ENCODE data around the gene SLC35F3.

Gene SLC35F3

DNA sequence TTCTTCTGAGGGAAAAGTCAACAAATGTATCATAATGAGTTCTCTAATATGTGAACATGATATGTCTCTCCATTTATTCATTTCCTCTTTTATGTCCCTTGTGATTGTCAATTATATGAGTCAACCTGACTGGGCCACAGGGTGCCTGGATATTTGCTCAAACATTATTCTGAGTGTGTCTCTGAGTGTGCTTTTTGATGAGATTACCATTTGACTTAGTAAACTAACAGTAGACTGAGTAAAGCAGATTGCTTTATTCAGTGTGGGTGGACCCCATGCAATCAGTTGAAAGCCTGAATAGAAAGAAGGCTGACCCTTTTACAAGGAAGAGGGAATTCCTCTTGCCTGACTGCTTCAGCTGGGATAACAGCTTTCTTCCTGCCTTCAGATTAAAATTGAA is 142.6 kb downstream of the SLC35F3 start:
- DNase-seq, result no peak

DNA sequence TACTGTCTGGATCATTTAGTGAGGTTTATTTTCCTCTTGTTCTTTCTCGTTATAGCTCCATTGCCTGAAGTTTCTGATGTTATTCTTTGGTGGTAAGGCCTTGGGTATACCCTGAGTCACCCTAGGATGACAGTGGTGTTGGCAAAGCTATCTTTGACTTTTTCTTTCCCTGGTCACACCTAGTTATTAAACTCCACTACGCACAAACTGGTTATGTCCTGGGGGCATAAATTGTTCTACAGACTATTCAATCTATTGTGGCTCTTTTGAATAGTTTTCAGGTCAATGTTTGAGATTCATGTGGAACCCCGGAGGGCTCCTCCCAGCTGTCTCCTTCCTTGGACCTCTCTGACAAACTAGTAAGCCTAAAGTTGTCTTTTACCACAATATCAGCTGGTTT is 157.7 kb downstream of the SLC35F3 start:
- no peak for DNase-seq

DNA sequence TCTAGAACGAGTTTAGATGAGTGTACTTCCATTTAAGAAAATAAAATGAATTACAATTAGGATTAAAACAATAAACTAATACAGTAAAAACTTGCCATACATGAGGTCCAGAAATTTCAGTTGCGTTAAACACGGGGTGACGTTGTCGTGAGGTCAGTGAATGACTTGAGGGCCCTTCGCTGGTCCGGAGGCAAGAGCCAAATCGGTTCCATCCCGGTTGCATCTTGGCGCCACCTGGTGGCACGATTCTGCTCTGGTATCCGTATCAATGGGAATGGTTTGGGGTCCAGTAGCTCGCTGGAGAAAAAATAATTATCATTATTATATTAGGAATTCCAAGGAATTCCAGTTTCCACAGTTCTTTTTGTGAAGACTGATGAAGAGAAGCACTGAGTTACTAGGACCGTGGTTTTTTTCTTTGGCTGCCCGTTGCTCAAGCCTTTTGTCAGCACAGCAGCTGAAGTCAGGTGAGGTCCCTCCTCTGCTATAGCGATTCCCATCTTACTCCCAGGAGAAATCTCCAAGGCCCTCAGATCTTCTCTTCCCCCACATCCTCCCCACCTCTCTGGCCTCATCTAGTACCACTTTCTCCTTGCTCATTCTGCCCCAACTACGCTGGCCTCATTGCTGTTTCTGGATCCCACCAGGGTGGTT is 161.4 kb downstream of the SLC35F3 start:
- peak; percentile 43 for DNase-seq

DNA sequence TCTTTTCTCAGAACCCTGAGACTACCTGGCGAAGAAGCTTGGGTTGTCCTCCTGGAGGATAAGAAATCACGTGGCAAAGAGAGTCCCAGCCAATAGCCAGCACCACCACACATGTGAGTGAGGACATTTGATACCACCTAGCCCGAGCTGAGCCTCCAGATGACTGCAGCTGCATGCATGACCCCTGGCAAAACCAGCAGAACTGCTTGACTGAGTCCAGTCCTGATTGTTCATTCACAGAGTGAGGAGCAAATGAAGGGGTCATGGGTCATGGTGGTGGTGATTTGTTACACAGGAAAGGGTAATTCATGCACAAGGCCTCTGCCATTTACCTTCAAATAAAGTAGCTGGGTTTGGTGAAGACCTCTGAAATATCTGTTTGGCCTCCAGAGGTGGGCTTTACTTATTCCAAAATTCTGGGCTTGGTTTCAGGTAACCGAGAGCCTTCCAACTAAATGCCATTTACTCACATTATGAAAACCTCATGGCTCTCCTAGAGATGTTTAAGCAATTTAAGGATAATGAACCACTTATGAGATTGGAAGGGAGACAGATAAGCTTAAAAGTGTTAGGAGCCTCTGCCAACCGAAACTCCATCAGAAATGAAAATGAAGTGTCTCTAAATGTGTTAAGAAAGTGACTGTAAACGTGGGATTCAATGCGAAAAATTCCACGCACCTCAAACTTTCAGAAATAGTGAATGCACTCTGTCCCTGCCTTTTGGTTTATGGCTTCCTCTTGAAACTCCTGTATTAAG is 163.3 kb downstream of the SLC35F3 start:
- DNase-seq, result no peak

DNA sequence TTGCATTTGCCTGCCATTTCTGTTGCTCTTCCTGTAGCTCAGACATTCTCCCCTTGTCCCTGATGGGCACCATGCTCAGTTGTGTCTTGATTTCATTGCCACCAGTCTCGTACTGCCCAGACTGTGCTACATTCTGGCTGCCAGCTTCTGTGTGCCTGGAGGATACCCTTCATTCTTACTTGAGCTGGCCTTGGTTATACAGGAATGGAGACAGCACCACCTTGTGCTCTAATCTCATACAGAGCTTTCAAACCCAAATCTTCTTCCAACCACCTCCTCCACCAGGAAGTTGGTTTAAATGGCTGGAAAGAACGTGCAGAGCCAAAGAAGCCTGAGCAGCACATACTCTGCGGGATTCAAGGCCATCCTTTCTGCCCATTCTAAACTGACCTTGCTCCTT is 165.3 kb downstream of the SLC35F3 start:
- no peak for DNase-seq

DNA sequence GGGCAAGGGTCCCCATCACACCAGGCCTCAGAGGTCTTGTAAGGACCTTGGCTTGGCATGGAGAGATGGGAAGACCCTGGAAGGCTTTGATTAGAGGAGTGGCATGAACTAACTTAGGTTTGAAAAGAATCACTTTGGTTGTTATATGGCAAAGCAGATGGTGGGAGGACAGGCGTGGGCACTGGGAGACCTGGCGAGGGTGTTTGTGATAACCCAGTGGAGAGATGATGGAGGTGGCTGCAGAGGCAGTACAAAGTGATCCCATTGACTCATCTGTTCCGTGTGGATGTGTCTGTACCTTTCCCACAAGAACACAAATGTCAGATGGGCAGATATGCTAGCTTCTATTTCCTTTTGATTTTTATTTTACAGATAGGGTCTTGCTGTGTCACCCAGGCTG is 168.3 kb downstream of the SLC35F3 start:
- no peak for DNase-seq

DNA sequence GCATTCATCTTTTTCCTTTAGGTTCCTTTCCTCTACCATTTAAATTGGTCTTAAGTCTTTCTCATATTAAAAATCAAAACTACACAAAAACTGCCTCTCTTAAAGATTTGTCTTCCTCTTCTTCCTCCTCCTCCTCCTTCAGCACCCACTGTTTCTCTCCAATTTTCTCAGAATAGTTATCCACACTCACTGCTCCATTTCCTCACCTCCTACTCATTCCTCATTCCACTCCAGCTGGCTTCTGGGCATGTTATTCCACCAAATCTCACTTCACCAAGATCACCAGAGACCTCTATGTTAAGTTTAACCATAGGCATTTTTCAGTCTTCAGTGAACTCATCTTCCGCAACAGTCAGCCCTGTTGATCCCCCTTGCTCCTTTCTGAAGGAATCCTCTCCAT is 173.7 kb downstream of the SLC35F3 start:
- no peak for DNase-seq

DNA sequence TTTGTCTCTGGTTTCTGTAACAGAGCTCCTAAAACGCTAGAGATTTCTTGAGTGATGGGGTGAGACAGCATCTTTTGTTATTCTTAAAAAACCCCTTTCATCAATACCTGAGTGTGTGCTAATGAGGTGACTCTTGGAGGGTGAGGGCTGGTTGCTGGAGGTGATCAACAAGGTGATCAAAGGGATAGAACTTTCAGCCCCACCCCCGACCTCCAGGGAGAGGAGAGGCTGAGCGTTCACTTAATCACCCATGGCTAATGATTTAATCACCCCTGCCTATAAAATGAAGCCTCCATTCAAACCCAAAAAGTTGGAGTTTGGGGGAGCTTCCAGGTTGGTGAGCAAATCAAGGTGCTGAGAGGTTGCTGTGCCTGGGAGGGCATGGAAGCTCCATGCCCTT is 175.4 kb downstream of the SLC35F3 start:
- no peak for DNase-seq

DNA sequence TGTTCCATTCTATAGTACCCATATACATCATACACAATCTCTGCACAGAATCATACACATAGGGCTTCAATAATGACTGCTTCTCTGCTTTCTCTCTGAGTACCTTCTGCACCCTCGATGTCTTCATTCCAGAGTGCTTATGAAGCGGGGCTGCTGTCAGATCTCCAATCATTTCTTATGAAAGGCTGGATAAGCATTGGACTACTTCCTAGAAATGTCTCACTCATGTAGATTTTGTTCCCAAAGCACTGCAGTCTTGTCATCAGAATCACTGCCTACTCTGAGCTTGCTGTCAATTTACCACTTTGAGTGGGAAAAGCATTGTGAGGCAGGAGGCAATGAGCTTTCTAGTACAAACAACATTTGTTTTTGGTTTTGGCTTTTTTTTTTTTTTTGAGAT is 179.0 kb downstream of the SLC35F3 start:
- no peak for DNase-seq

DNA sequence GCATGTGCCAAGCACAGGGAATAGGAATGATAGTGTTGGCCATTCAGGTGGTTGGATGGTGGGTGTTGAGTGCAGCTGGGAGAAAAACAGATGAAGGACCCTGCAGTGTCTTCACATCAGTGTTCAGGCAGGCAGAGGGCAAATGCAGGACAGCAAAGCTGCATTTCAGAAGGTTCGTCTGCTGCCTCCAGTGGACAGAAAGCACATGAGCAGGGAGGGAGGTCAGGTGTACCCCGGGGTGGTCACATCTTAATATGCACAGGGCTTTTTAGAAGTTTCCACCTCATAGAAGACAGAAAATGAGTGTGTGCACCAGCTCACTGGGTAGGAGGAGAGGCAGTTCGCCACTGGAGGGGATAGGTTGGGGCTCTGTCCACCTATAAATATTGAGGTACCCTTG is 184.9 kb downstream of the SLC35F3 start:
- DNase-seq, result no peak

DNA sequence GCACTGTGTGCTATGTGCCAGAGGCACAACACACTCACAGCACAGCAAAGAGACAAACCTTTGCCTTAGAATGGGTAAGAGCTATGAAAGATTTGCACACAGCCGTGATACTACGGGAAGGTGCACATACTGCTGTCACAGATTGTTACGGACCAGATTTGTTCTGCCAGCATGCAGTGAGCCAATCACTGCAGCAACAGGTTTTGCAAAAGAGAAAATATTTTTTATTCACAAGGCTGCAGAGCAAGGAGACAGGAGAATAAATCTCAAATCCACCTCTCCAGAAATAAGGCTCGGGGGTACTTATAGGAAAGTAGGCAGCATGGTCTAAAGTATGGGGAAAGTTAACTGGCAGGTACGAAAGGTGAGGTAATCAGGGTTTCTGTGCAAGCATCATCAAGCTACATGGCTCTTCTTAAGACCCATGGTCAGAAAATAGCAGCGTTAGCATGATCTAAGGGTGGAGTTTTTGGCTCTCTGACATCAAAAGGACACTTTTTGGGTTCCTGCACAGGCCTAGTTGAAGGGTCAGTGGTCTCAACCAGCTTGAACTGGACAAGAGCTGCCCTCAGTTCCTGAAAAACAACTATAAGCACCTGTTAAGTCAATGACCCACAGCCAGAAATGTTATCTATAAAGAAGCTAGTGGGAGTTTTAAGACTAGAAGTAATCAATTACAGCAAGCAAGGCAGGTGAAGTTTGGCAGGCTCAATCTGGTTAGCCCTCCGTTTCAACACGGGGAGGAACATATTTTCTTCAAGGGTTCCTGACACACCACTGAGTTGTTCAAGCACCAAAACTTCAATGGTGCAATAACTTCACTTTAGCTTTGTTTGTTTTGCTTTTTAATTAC is 186.0 kb downstream of the SLC35F3 start:
- DNase-seq, result no peak

DNA sequence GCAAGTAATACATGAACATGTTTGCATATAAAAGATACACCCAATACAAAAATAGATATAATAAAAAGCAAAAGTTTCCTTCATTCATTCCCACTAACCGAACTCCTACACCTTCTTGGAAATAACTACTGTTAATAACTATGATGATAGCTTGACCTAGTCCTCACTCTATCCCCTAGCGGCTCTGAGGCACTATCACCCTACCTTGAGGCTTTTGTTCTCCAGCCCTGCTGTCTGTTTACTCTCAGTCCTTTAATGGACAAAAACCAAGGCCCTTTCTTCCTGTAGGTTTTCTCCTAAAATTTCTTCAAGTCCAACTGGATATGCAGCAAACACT is 186.6 kb downstream of the SLC35F3 start:
- no peak for DNase-seq

DNA sequence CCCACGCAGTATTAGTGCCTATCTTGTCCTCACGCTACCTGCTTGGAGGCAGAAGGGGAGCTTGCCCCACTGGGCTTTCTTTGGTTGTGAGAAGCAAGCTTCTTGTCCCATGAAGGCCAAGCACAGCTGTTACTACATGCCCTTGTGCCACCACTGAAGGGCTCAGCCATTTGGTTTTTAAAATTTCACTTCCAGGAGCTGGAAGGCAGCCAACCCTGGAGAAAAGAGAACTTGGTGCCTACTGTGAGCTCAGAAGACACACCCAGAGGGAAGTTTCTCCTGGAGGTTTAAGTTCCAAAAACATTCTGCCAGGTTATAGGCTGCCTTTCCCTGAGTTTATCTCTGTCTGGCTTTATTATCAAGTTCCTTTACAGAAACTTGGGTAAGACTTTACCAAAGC is 187.4 kb downstream of the SLC35F3 start:
- DNase-seq, result no peak

DNA sequence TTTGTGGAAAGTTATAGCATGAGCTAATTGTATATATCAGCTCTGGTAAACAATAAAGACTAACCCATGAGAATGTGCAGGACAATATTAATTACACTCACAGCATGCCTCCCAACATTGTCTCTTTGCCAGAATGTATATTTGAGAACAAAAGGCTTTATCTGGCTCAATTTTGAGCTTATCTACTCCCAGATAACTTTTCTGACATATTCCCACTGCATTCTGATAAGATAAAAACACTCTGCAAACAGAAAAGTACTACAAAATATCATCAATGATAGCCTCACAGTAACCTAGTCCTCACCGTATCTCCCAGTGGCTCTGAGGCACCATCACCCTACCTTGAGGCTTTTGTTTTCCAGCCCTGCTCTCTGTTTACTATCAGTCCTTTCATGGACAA is 188.6 kb downstream of the SLC35F3 start:
- DNase-seq, result no peak

DNA sequence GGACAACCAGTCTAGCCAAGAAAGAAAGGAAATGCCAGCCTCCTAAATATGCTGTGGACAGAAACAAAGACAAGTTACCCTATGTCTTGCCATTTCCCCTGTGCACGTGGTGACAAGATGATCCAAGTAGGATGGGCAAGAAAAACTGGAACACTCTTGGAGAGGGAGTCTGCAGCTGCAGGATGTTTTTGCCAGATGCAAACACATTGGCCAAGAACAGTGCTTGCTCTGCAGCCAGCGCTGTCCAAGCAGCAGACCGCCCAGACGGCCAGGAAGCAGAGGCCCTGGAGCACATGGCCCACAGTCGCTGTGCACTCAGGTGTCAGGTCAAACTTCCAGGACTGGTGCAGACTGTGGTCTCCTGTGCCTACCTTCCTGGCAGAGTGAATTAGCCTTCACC is 189.3 kb downstream of the SLC35F3 start:
- DNase-seq, result peak; percentile 84

DNA sequence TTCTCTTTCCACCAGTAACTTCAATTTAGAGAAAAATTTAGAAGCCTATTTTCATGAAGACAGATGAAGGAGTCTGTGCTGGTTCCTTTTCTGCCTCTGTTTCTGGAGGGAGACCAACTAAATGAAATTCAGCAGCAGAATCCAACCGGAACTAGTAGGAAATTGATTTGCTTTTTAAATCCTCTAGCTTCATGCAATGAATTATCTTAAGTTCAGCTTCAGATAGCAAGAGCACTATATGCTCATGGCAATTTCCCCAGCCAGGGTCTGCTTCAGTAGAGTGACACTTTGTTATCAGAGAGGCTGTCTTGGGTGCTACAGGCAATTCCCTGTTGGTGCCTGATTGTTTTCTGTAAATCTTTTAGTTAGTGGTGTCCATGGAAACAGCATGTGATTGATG is 189.7 kb downstream of the SLC35F3 start:
- DNase-seq, result no peak

DNA sequence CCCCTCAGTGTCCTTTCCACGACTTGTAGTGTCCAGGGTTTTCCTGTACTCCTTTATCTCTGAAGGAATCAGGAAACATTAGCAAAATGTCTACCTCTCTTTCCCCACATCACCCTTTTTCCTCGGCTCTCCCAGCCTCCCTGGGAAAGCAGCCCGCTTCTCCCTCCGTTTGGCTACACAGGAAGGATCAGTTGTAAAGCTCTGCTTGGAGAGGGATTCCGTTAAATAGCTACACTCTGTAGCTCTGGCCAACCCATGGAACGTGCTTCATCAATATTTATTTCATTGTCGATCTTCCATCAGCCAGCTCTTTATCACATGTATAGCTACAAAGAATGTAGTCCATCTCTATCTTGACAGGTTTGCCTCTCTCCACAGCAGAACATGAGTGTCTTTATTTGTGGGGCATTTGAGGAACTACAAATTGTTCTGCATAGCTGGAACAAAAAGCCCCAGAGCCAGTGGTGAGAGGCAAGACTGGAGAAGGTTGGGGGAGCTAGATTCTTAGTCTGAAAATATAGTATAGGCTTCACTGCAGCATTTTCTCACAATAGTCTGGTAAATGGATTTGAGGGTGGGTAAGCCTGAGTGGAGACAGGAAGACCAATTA is 191.8 kb downstream of the SLC35F3 start:
- no peak for DNase-seq

DNA sequence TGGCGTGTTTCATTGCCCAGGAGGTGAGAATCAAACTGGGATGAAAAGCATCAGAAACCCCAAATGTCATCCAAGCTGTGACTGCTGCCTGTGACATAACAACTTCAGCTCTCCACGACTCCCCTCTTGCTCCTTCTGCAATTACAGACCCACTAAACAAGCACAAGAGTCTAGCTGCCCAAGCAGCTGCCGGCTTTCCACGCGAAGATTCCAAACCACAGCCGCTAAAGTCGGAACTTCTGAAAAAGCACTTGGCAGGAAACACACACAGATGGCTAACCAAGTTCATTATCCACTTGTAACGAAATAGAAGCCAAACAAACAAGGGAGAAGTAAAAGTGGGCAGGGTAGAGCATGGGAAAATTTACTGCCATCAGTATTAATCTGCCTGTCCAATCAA is 198.1 kb downstream of the SLC35F3 start:
- DNase-seq, result peak; percentile 78

DNA sequence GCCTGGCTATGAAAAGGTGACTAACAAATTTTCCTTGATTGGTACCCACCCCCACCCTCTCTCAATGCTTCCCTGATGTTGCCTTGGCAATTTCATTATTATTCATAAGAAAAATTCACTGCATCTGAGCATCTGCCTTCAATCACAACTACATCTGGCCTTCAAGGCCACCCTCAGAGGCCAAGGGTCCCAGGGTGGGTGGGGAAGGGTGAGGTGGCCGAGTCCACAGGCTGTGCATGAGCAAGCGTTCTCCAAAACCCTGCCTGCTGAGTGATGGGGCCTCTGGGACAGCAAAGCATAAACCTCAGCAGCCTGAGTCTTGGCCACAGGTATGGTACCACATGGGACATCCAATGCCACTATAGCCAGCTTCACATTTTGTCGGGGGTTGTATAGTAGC is 198.7 kb downstream of the SLC35F3 start:
- no peak for DNase-seq

DNA sequence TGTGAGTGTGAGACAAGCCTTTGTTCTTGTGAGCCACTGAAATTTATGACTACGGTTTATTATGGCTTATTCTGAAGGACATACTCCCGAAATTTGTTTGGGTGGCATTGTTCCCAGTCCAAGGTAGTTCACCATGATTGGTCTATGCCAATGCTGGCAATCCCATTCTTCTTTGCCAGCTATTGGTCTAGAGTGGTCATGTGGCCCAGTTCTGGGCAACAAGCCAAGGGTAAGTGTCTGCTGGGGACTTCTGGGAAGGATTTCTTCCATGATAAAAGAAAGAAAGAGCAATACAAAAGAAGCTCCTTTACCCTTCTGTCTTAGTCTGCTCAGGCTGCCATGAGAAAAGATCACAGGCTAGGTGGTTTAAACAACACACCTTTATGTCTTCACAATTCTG is 201.6 kb downstream of the SLC35F3 start:
- DNase-seq, result no peak

DNA sequence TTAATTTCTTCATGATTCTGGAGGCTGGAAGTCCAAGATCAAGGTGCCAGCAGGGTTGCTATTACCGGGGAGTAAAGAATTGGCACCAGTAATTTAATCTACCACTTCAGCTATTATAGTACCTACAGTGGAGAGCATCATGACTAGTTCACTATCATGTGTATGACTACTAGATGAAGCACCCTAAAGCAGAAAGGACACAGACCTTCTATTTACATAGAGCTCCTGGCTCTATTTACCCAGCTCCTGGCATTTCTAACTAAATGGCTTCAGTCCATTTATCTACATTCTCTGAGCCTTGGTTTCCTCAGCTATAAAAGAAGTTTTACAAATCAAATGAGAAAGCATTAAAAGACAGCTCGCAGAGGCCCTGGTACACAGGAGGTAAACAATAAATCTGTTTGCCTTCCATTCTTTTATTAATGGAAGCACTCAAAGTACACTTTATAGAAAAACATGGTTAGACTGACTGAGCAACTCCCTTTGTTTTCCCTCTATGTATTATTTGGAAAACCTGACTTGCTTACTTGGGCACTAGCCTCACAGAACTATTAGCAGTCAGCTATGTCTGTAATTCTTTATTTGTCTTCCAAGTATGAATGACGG is 203.0 kb downstream of the SLC35F3 start:
- no peak for DNase-seq

DNA sequence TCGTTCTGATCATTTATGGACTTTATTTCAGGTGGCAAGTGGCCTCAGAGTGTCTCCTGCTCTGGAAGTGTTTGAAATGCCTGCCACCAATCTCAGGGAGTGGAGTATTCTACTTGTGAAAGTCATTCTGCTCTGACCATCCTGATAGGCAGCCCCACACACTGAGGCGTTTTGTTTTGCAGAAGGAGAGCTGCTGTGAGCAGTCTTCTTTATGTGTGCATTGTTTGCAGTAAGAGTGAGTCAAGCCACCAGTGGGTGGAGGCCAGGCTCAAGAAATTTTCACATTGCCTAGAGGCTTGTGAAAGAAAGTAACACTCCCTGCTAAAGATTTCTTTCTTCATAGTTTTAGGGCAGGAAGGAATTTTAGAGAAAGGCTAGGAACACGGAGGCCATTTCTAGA is 204.4 kb downstream of the SLC35F3 start:
- no peak for DNase-seq

DNA sequence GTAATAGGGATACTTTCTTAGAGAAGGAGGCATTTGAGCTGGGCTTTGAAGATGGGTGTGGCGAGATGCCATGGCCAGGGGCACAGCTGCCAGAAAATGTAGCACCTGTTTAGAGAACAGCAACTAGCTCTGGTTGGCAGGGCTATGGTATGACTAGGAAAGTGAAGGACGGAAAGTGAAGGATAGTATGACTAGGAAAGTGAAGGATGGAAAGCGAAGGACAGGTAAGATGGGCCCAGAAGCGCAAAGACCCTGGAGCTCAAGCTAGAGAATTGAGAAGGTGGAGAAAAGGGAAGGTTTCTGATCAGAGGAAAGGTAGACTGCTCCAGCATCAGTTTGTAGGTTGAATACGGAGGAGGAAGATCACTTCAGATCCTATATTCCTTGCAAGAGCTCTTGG is 205.4 kb downstream of the SLC35F3 start:
- no peak for DNase-seq
